ENCODE measurements around the gene NTRK3. TPM values are rescaled to one million over a fixed set of nuclear protein-coding genes. Genes with fewer than 3 reads are reported as not detected.

Gene NTRK3
- total and polyA plus RNA-seq, 2 experiments from 2014 or later, result not detected

DNA sequence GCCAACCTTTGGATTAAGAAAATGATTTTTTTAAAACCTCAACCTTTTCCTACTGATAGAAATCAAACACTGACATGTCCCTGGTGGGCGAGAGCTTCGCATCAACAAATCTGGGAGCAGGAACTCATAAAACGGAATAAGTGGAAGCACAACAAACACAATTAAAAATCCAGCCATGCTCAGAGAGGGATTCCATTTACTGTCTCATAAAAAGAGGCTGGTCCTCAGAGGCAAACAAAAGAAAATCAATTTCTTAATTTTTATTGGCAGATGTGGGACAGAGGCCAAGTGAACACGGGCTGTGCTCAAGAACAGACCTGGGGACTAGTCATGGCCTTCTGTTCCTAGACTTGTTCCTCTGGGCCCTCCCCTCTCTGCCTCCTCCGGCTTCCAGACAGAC lies 214.5 kb downstream of the NTRK3 start:
- 35 to 38% methylated on average over 5 of the region's 5 CpGs for WGBS, 2 experiments (ENCODE audit: low coverage in 1 of 2, low lambda C conversion rate in 2 of 2, missing lambda C conversion rate in 2 of 2)
- no peak for DNase-seq
- H3K4me1 ChIP-seq (ENCODE audit: insufficient read depth), result no peaks in the 10 kb centered on the region
- no peaks in the 10 kb centered on the region for H3K27me3 ChIP-seq (replicated peaks; ENCODE audit: insufficient read depth)
- no peaks in the 10 kb centered on the region for H4K20me1 ChIP-seq (ENCODE audit: insufficient read depth)
- no peaks in the 10 kb centered on the region for H3K9me2 ChIP-seq (ENCODE audit: insufficient read depth)
- no peak for TF ChIP-seq EZH2 (IDR thresholded peaks at IDR 0.05; ENCODE audit: insufficient read depth, poor library complexity, severe bottlenecking)
- no peak for TF ChIP-seq EZH2phosphoT487 (IDR thresholded peaks at IDR 0.05; ENCODE audit: insufficient read depth, low read depth)
- no peaks in the 10 kb centered on the region for H3K79me2 ChIP-seq (ENCODE audit: insufficient read depth)
- no peaks in the 10 kb centered on the region for H3F3A ChIP-seq (ENCODE audit: insufficient read depth)
- H3K9me3 ChIP-seq (ENCODE audit: low read depth), result no peaks in the 10 kb centered on the region
- no peaks in the 10 kb centered on the region for H3K36me3 ChIP-seq (ENCODE audit: low read depth)
- no peak overlapping the region for H2AFZ ChIP-seq
- in situ Hi-C loops (cut with MboI), result no loop called here
- H3K4me2 ChIP-seq (ENCODE audit: unreplicated experiment), result no peak overlapping the region
- no peak overlapping the region for H3K27ac ChIP-seq
- no peak overlapping the region for H3K4me3 ChIP-seq
- H3K9ac ChIP-seq, result no peak overlapping the region

DNA sequence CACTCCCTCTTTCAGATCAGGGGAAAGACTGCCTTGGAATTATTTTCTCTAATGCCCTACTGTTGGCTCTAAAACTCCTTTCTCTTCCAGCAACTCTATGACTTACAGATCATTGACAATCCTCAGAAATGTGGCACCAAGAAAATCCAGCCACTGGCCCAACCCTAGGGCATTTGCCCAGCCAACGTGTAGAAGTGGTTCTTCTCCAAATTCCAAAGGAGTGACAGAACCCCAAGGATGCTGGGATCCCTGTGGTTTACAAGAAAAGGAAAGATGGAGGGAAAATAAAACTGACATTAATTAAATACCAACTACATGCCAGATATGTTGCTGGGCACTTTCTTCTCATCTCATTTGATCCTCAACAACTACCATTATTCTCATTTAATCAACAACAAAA lies 216.0 kb downstream of the NTRK3 start:
- no peaks in the 10 kb centered on the region for H3K36me3 ChIP-seq (ENCODE audit: low read depth)
- H3K4me2 ChIP-seq (ENCODE audit: unreplicated experiment), result no peak overlapping the region
- no peaks in the 10 kb centered on the region for H3K4me1 ChIP-seq (ENCODE audit: insufficient read depth)
- H3K9me2 ChIP-seq (ENCODE audit: insufficient read depth), result no peaks in the 10 kb centered on the region
- H3K9me3 ChIP-seq (ENCODE audit: low read depth), result no peaks in the 10 kb centered on the region
- no peak overlapping the region for H3K9ac ChIP-seq
- H4K20me1 ChIP-seq (ENCODE audit: insufficient read depth), result no peaks in the 10 kb centered on the region
- in situ Hi-C loops (cut with MboI), result no loop called here
- no peak overlapping the region for H2AFZ ChIP-seq
- no peaks in the 10 kb centered on the region for H3K79me2 ChIP-seq (ENCODE audit: insufficient read depth)
- no peak for DNase-seq
- TF ChIP-seq EZH2 (IDR thresholded peaks at IDR 0.05; ENCODE audit: insufficient read depth, poor library complexity, severe bottlenecking) (no peak), EZH2phosphoT487 (IDR thresholded peaks at IDR 0.05; ENCODE audit: insufficient read depth, low read depth) (no peak)
- no peak overlapping the region for H3K27ac ChIP-seq
- no peaks in the 10 kb centered on the region for H3F3A ChIP-seq (ENCODE audit: insufficient read depth)
- no peak overlapping the region for H3K4me3 ChIP-seq
- WGBS, 2 experiments (ENCODE audit: low coverage in 1 of 2, low lambda C conversion rate in 2 of 2, missing lambda C conversion rate in 2 of 2), result 0 to 3% methylated on average over 1 of the region's 1 CpG
- H3K27me3 ChIP-seq (replicated peaks; ENCODE audit: insufficient read depth), result no peaks in the 10 kb centered on the region

DNA sequence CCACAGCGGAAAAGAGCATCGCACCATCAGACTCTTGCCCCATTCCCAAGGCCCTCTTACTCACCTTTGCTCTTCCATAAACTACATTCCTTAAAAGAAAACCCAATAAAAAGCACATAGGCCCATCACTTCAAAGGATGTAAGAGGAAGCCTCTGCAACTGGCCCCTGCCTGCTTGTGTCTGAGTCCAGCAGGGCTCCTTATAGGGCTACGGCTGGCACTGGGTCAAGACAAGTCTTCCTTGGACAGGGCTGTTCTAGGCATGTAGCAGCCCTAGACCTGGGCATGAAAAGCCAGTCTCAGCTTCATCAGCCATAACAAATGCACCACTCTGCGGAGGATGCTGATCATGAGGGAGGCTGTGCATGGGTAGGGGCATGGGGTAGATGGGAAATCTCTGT lies 218.3 kb downstream of the NTRK3 start:
- 63 to 71% methylated on average over 4 of the region's 4 CpGs for WGBS, 2 experiments (ENCODE audit: low coverage in 1 of 2, low lambda C conversion rate in 2 of 2, missing lambda C conversion rate in 2 of 2)
- no peak overlapping the region for H3K4me3 ChIP-seq
- no peaks in the 10 kb centered on the region for H3F3A ChIP-seq (ENCODE audit: insufficient read depth)
- no peaks in the 10 kb centered on the region for H4K20me1 ChIP-seq (ENCODE audit: insufficient read depth)
- H3K27me3 ChIP-seq (replicated peaks; ENCODE audit: insufficient read depth), result no peaks in the 10 kb centered on the region
- H3K27ac ChIP-seq, result no peak overlapping the region
- H3K4me1 ChIP-seq (ENCODE audit: insufficient read depth), result no peaks in the 10 kb centered on the region
- H3K36me3 ChIP-seq (ENCODE audit: low read depth), result no peaks in the 10 kb centered on the region
- DNase-seq, result no peak
- no peaks in the 10 kb centered on the region for H3K9me2 ChIP-seq (ENCODE audit: insufficient read depth)
- H3K9ac ChIP-seq, result no peak overlapping the region
- H3K79me2 ChIP-seq (ENCODE audit: insufficient read depth), result no peaks in the 10 kb centered on the region
- H2AFZ ChIP-seq, result no peak overlapping the region
- in situ Hi-C loops (cut with MboI), result no loop called here
- no peaks in the 10 kb centered on the region for H3K9me3 ChIP-seq (ENCODE audit: low read depth)
- H3K4me2 ChIP-seq (ENCODE audit: unreplicated experiment), result no peak overlapping the region
- TF ChIP-seq EZH2phosphoT487 (IDR thresholded peaks at IDR 0.05; ENCODE audit: insufficient read depth, low read depth), result no peak
- no peak for TF ChIP-seq EZH2 (IDR thresholded peaks at IDR 0.05; ENCODE audit: insufficient read depth, poor library complexity, severe bottlenecking)

DNA sequence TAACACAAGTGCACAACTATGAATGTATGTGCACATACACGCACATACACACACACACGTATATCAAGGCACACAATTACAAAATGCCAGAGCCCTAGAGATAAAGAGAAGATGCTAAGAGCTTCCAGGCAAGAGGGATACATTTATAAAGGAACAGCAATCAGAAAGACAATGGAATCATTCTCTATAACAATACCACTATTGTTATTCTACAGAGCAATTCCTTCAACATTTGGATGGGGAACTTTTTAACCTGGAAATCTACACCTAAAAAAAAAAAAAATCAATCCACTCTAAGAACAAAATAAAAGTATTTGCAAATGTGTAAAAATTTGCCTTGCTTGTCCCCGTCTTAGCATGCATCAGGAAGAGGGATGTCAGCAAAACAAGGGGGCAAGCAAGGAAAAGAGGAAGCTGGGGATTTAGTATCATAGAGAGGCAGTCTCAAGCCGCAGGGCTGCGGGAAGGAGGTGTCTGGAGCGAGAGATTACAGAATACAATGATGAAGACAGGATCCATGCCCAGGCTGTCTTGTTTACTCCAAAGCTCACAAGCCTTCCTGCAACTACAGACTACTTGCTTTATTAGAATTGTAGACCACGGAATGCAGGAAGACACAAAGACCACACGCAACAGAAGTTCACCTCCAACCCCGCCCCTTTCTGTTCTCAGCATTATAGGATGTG lies 220.2 kb downstream of the NTRK3 start:
- WGBS, 2 experiments (ENCODE audit: low coverage in 1 of 2, low lambda C conversion rate in 2 of 2, missing lambda C conversion rate in 2 of 2), result 50 to 55% methylated on average over 9 of the region's 9 CpGs
- H3K27me3 ChIP-seq (replicated peaks; ENCODE audit: insufficient read depth), result no peaks in the 10 kb centered on the region
- TF ChIP-seq EZH2phosphoT487 (IDR thresholded peaks at IDR 0.05; ENCODE audit: insufficient read depth, low read depth) (no peak), EZH2 (IDR thresholded peaks at IDR 0.05; ENCODE audit: insufficient read depth, poor library complexity, severe bottlenecking) (no peak)
- no peak overlapping the region for H3K27ac ChIP-seq
- no peaks in the 10 kb centered on the region for H4K20me1 ChIP-seq (ENCODE audit: insufficient read depth)
- H2AFZ ChIP-seq, result no peak overlapping the region
- H3K9ac ChIP-seq, result no peak overlapping the region
- H3K9me2 ChIP-seq (ENCODE audit: insufficient read depth), result no peaks in the 10 kb centered on the region
- no peaks in the 10 kb centered on the region for H3K36me3 ChIP-seq (ENCODE audit: low read depth)
- no peak for DNase-seq
- no peaks in the 10 kb centered on the region for H3K9me3 ChIP-seq (ENCODE audit: low read depth)
- H3K4me2 ChIP-seq (ENCODE audit: unreplicated experiment), result no peak overlapping the region
- no peaks in the 10 kb centered on the region for H3K79me2 ChIP-seq (ENCODE audit: insufficient read depth)
- in situ Hi-C loops (cut with MboI), result no loop called here
- no peak overlapping the region for H3K4me3 ChIP-seq
- H3F3A ChIP-seq (ENCODE audit: insufficient read depth), result no peaks in the 10 kb centered on the region
- H3K4me1 ChIP-seq (ENCODE audit: insufficient read depth), result no peaks in the 10 kb centered on the region
